ENCODE data around the gene C2CD5.

C2CD5 gene

DNA sequence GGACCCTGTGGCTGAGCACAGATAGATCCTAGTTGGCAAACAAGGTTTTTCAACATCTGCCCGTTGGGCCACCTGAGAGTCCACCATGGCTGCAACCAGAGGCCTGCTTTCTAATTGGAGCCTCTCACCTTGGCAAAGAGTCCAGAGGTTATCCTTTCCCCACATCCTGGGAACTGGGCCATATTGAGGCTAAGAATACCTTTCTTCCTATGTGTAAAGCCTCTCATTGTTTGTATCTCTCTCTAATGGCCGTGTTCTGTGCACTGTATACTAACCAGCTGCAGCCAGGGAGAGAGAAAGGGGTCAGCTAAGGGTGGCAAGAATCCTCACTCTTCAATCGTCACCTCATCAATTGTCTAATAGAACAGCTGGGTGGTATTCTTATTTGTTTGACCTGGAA is 130.8 kb downstream of the C2CD5 start:
- DNase-seq: no peak

DNA sequence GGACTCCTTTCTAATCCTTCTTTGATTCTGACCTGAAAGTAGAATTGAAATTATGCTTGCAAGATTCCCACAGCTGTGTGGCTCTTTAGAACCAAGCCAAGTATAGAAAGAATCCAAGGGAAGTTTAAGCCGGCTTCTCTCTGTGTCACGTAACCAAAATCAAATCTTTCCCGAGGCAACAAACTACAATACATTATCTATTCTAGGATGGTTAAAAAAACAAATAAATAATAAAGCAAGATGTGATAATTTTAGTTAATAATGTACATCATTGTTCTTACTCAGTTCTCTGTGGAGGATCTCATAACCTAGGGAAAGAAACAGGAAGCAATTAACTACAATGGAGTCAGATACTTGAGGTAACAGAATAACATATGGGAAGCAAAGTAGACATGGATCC is 131.8 kb downstream of the C2CD5 start:
- DNase-seq: no peak

DNA sequence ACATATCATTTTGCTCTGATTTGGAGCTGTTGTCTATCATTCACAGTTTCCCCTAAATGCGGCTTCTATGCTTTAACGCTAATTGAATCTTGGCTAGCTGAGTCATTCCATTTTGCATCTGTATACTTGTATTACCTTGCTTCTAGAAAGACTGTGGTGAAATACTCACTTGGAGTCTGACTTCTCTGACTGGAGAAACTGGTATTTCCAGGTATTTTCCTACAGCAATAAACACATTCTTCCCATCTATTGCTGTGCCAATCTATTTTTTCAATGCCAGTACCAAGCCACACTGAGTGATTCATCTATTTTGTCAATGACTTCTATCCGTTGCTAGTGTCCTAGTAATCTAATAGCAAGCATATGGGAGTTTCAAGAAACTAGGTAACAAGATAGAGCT is 133.9 kb downstream of the C2CD5 start:
- DNase-seq: no peak

DNA sequence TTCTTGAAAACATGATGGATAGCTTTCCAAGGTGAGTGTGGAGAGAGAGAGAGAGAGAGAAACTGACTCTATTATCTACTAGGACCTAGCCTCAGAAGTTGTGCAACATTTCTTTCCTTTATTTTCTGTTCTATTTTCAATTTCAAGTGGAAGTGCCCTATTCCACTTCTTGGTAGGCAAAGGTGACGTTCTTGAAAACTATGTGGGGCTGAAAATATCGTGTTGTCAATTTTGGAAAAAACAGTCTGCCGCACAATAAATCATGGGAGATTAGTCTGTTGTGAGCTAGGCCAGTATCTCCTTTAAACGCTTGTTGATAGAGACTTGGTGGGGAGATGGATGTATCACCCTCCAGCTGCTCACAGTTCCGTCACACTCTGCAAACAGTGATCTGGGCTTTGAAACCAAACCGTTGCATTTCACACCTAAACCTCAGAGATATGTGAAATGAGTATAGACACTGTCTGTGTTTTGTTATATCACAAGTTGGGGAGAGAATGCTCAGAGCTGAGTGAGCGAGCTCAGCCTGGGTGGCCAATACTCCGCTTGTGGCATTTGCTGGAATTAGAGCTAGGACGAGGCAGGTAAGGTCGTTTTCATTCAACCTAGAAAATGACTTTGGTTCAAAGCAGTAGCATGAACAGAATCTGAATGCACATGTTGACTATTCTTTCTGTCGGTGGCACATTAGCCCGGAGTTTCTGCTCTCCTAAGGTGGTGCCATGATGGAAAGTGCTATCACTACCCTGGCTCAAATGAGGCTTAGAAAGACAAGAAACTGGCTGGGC is 134.8 kb downstream of the C2CD5 start:
- DNase-seq: no peak

DNA sequence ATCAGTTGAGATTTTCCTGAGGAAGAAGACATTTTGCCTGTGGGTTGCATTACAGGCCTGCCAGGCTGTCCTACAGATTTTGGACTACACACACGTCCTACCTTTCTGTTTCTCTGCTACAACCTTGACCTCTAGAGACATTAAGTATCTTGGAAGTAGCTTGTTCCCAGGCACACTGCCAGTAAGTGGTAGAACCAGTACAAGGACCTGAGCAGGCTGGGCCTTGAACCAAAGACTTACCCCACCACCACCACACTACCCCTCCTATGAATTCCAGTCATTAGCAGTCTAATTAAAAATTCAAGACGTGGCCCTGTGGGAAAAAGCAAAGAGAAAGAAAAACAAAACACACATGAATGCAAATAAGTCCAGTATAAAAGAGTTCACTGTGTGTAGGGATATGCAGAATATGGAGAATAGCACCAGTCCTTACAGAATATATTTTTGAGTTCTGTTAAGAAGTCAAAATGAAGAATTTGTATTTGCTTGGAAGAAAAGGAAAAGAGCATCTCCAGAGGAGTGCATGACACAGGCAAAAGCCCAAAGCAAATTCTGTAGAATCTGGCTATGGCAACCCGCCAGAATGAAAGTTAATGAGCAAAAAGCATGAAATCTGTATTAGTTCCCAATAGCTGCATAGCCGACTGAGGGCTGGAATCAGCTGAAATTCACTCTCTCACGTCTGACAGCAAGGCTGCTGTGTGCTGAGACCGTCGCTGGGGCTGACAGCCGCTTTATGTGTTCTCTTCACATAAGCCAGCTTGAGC is 135.5 kb downstream of the C2CD5 start:
- DNase-seq: no peak

DNA sequence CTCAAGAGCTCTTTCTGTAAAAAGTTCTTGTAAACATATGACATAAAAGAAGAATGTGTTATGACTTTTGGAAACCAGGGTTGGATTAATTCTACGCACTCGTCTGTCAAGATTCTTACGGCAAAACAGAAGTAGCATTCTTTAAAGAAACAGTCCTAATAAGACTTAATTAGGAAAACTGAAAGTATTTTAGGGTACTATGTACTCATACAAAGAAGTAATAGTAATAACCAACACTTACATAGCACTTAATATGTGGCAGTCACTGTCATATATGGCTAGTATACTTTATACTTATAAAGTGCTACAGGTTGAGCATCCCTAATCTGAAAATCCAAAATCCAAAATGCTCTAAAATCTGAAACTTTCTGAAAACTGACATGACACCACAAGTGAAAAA is 136.9 kb downstream of the C2CD5 start:
- no peak for DNase-seq

DNA sequence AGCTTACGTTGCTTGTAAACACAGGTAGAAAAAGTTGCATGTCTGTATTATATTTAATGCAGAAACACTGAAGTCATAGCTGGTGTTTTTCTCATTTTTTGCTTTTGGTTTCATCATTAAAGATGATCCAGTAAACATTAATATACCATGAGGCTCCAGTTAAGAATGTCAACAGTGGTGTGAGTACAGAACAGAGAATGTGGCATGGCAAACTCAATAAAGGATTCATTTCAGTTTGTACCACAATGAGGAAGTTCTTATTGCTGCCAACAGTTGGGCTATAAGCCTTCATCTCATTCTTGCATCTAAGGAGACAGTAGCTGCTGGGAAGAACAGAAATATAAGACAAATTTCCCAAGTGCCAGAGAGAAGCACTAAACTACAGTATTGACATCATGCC is 137.7 kb downstream of the C2CD5 start:
- no peak for DNase-seq

DNA sequence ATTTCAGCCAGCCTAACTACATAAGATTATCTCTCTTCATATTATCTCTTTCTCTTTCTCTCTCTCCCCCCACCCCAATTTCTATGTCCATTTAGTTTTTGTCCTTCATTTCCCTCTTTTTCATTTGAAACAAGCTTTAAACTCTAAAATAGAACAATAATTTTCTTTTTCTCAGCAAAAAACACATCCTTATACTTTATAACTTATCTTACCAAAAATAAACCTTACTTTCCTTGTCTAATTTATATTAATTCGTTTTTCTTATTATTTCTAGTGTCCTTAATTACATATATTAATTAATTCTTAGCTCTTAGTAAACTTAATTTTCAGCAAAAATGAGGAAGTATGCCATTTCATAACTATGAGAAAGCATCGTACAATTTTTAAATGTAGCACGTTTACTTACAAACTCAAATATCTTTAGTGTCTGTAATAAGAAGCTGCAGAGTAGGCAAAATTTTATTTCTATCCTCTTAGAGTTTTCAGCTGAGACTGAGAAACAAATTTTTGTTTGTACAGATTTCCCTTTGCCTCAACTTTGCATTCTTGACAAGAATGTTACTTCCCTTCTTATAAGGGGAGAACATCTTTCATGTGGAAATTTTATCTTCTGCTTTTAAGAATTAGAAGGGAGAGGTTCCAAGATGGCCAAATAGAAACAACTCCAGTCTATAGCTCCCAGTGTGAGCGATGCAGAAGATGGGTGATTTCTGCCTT is 144.7 kb downstream of the C2CD5 start:
- DNase-seq: no peak
